Gastrocnemius medialis (tissue), 4 donors: ENCODE results near the gene OCLN. TPM values are rescaled to one million over a fixed set of nuclear protein-coding genes. Genes with fewer than 3 reads are reported as not detected.

Experiments
- total RNA-seq, 4 donors: library from RNA; depleted of rRNA; stranded (reverse); fragments of >200 nt; gene quantifications; one replicate each; pipeline versions ENCODE4 v1.1.0 to v1.2.3, GENCODE V29; 2016

Gene OCLN
- total RNA-seq, 4 donors from 2014 or later: 0.39 to 0.87 (median 0.62) TPM

Other genes with a start within 250 kb of the OCLN start
- 1 to 10 TPM in 3 of 4 donors, under 1 TPM in 1; 0.49 to 3.1 (median 2.1) TPM for gene CCDC125, start 160.0 kb upstream of the OCLN start, total RNA-seq
- gene AK6, start 123.3 kb upstream of the OCLN start, total RNA-seq: 10 to 100 TPM; 24.4 to 49.3 (median 32.5) TPM
- gene TAF9, start 123.3 kb upstream of the OCLN start, total RNA-seq: 10 to 100 TPM; 35.3 to 58.6 (median 45.6) TPM
- 10 to 100 TPM in 3 of 4 donors, 1 to 10 TPM in 1; 7.3 to 18.3 (median 11.9) TPM for gene RAD17, start 123.0 kb upstream of the OCLN start, total RNA-seq
- 1 to 10 TPM in 2 of 4 donors, under 1 TPM in 2; 0.16 to 3.1 (median 1.4) TPM for gene MARVELD2, start 77.7 kb upstream of the OCLN start, total RNA-seq
- 10 to 100 TPM in 3 of 4 donors, 1 to 10 TPM in 1; 9.4 to 17.0 (median 11.1) TPM for gene GTF2H2C, start 67.4 kb downstream of the OCLN start, total RNA-seq